Activated CD4-positive, alpha-beta T cell treated with anti-CD3 and anti-CD28 coated beads, Interleukin-2, amount 10 ng/mL, durations not matched to agents 7 days and 5 days (primary cell): Measurements from ENCODE around the gene TYW5. TPM values are rescaled to one million over a fixed set of nuclear protein-coding genes. Genes with fewer than 3 reads are reported as not detected.
"Not testable (repeated sequence)": the region's sequence is repeated elsewhere in the genome, so short reads cannot be mapped to it uniquely, and the experiment has no call there.

Source experiments
- CTCF ChIA-PET: fragments of 350-600 bp; sonication (Branson Sonifier 250); formaldehyde crosslinking; loops from one replicate; lab custom pipeline; 2021; ENCODE audit warnings: antibody characterized with exemption; lab: Charles Lee
- POLR2A ChIA-PET: fragments of 350-600 bp; sonication (Branson Sonifier 250); formaldehyde crosslinking; loops from one replicate; lab custom pipeline; 2021; ENCODE audit warnings: antibody characterized with exemption; lab: Charles Lee
- DNase-seq: peaks from one replicate; pipeline ENCODE4 v3.0.0-alpha.2; 2020
- H3K27ac Mint-ChIP-seq: one replicate; pipeline ENCODE4 v1.8.0; 2021; ENCODE audit warnings: mild to moderate bottlenecking, moderate library complexity, mixed read lengths
- H3K27me3 Mint-ChIP-seq: one replicate; pipeline ENCODE4 v1.8.0; 2021; ENCODE audit warnings: mixed read lengths
- H3K36me3 Mint-ChIP-seq: one replicate; pipeline ENCODE4 v1.8.0; 2021; ENCODE audit warnings: low read depth, mixed read lengths
- H3K4me1 Mint-ChIP-seq: one replicate; pipeline ENCODE4 v1.8.0; 2021; ENCODE audit warnings: mixed read lengths
- H3K4me3 Mint-ChIP-seq: one replicate; pipeline ENCODE4 v1.8.0; 2021; ENCODE audit warnings: mild to moderate bottlenecking, moderate library complexity, mixed read lengths
- H3K9me3 Mint-ChIP-seq: one replicate; pipeline ENCODE4 v1.8.0; 2021; ENCODE audit warnings: mixed read lengths
- total RNA-seq, 2 experiments: library from RNA; stranded (reverse); gene quantifications; one replicate each; pipeline ENCODE4 v1.2.3, GENCODE V29; 2021

The TYW5 gene
- total RNA-seq, 2 experiments from 2014 or later, result 7.9 to 8.5 TPM

GRCh38 chr2:199933466-199933865 is 21.8 kb downstream of the TYW5 start:
- CTCF ChIA-PET, result interaction anchor here (0.6 kb wide), 2 partner anchors 231 to 490 kb away, joined by 3 read pairs; no protein-coding TSS in a partner anchor
- peaks cover 6% of the 10 kb centered on the region for H3K4me1 Mint-ChIP-seq
- DNase-seq, result no peak
- peaks cover 33% of the 10 kb centered on the region for H3K36me3 Mint-ChIP-seq
- no peak overlapping the region for H3K27ac Mint-ChIP-seq
- H3K9me3 Mint-ChIP-seq, result no peaks in the 10 kb centered on the region
- H3K4me3 Mint-ChIP-seq, result no peak overlapping the region
- H3K27me3 Mint-ChIP-seq, result no peaks in the 10 kb centered on the region
- POLR2A ChIA-PET, result no interaction called here

DNA sequence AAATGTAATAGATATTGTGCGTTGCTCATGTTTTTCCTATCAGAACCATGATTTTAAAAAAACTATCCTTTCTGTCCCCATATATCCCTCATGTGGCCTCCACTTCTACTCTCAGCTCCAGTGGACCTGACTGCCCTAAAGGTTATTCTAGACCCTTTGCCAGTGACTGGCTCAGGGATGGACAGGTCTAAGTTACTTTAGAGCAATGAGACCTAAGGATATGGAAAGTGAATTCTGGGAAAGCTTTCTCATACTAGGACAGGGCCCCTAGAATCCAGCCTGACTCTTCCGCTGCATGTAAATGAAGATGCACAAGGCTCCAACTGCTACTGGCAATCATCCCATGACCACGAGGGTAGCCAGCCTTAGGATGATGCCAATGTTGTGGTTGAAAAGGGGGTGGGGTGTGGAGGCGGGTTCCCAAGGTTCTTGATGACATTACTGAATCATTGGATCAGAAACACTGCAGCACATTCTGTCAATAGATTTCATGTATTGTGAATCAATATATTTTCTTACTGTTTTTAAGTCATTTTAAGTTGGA is 22.9 kb downstream of the TYW5 start:
- Mint-ChIP-seq H3K4me1 (peaks cover 6% of the 10 kb centered on the region), H3K36me3 (peaks cover 32% of the 10 kb centered on the region), H3K4me3 (no peak overlapping the region), H3K9me3 (no peaks in the 10 kb centered on the region), H3K27ac (no peak overlapping the region), H3K27me3 (no peaks in the 10 kb centered on the region)
- no peak for DNase-seq
- CTCF ChIA-PET, result no interaction called here
- POLR2A ChIA-PET, result no interaction called here

DNA sequence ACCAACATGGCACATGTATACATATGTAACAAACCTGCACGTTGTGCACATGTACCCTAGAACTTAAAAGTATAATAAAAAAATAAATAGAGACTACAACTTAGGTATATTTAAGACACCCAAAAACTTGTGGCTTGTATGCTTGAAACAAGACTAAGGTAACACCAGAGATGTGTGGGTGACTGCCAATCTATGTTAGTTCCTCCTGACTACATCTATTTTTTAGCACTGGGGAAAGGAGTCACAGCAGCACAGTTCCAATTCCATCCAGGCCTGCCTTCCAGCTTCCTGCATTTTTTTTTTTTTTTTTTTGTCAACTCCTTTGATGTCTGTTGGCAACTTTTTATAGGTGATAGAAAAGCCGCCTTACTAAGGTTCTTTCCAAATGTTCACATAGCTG is 26.0 kb downstream of the TYW5 start:
- peaks cover 41% of the 10 kb centered on the region for H3K36me3 Mint-ChIP-seq
- H3K27me3 Mint-ChIP-seq, result no peaks in the 10 kb centered on the region
- H3K27ac Mint-ChIP-seq, result no peak overlapping the region
- CTCF ChIA-PET, result interaction anchor here (0.7 to 1.2 kb wide), 3 partner anchors 20 to 233 kb away, joined by 3 to 5 read pairs (median 4); no protein-coding TSS in a partner anchor
- peaks cover 6% of the 10 kb centered on the region for H3K4me1 Mint-ChIP-seq
- DNase-seq, result no peak
- no peaks in the 10 kb centered on the region for H3K9me3 Mint-ChIP-seq
- no peak overlapping the region for H3K4me3 Mint-ChIP-seq
- POLR2A ChIA-PET, result no interaction called here

DNA sequence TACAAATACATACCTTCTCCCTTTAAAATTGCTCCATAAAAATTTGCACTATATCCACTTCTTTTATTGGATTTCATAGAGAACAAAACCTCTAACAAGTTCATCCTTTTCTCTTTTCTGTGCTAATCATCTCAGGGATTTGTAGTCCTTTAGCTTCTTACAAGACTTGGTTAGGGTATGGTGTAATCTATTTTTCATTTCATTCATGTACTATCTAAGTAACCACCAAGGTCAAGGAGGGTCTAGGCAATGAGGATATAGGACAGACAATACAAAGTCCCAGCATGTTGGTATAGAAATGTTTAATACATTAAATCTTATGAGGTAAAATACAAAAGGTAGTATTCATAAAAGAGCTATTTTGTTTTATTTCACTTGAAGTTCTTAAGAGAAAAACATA is 26.7 kb downstream of the TYW5 start:
- POLR2A ChIA-PET, result no interaction called here

DNA sequence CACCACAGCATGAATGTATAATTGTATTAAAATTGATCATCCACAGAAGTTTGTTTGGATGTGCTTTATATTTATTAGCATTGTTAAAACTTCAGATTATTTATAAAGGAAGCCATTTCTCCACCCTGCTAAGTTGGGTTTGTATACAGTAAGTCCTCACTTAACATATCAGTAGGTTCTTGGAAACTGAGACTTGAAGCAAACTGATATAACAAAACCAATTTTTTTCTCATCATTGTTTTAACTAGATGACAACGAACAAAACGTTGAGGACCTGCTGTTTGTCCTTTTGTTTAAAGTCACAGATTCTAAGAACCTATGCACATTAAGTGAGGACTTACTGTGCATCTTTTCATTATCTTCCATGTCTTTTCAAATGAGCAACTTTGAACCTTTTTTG is 27.1 kb downstream of the TYW5 start:
- H3K9me3 Mint-ChIP-seq, result no peaks in the 10 kb centered on the region
- CTCF ChIA-PET, result interaction anchor here (1.2 kb wide), 1 partner anchor 19 kb away, joined by 3 read pairs; no protein-coding TSS in a partner anchor
- no peaks in the 10 kb centered on the region for H3K27me3 Mint-ChIP-seq
- POLR2A ChIA-PET, result no interaction called here
- DNase-seq, result no peak
- no peak overlapping the region for H3K27ac Mint-ChIP-seq
- no peak overlapping the region for H3K4me3 Mint-ChIP-seq
- peaks cover 40% of the 10 kb centered on the region for H3K36me3 Mint-ChIP-seq
- peaks cover 6% of the 10 kb centered on the region for H3K4me1 Mint-ChIP-seq

More for the DNA sequence above, 26.7 kb downstream of the TYW5 start:
- H3K27ac Mint-ChIP-seq, result peak overlapping the region; percentile 31
- CTCF ChIA-PET, result interaction anchor here (1.2 kb wide), 1 partner anchor 19 kb away, joined by 3 read pairs; no protein-coding TSS in a partner anchor
- peaks cover 40% of the 10 kb centered on the region for H3K36me3 Mint-ChIP-seq
- no peak overlapping the region for H3K4me3 Mint-ChIP-seq
- DNase-seq, result no peak
- peaks cover 8% of the 10 kb centered on the region for H3K4me1 Mint-ChIP-seq
- H3K27me3 Mint-ChIP-seq, result no peaks in the 10 kb centered on the region
- no peaks in the 10 kb centered on the region for H3K9me3 Mint-ChIP-seq

GRCh38 chr2:199926806-199927205 is 28.5 kb downstream of the TYW5 start:
- CTCF ChIA-PET, result interaction anchor here (0.6 kb wide), 1 partner anchor 54 kb away, joined by 4 read pairs; no protein-coding TSS in a partner anchor
- Mint-ChIP-seq H3K4me1 (peaks cover 7% of the 10 kb centered on the region), H3K4me3 (no peak overlapping the region), H3K27ac (no peak overlapping the region), H3K9me3 (no peaks in the 10 kb centered on the region), H3K27me3 (no peaks in the 10 kb centered on the region), H3K36me3 (peaks cover 41% of the 10 kb centered on the region)
- POLR2A ChIA-PET, result no interaction called here
- no peak for DNase-seq

DNA sequence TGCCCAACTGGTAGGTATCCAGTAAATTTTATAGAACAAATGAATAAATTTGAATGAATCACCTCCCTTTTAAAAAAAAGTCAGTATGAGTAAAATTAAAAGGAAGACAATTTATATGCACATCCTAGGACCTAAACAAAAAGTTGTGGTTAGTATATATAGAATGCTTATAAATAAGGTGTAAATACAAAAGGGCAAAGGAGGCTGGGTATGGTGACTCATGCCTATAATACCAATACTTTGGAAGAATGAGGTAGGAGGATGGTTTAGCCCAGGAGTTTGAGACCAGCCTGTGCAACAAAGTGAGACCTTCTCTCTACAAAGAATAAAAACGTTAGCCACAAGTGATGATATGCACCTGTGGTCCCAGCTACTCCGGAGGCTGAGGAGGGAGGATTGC is 31.4 kb downstream of the TYW5 start:
- CTCF ChIA-PET, result no interaction called here
- DNase-seq, result no peak
- H3K4me1 Mint-ChIP-seq, result peaks cover 8% of the 10 kb centered on the region
- H3K9me3 Mint-ChIP-seq, result no peaks in the 10 kb centered on the region
- no peaks in the 10 kb centered on the region for H3K27me3 Mint-ChIP-seq
- peaks cover 44% of the 10 kb centered on the region for H3K36me3 Mint-ChIP-seq
- POLR2A ChIA-PET, result no interaction called here
- H3K4me3 Mint-ChIP-seq, result no peak overlapping the region
- H3K27ac Mint-ChIP-seq, result no peak overlapping the region

DNA sequence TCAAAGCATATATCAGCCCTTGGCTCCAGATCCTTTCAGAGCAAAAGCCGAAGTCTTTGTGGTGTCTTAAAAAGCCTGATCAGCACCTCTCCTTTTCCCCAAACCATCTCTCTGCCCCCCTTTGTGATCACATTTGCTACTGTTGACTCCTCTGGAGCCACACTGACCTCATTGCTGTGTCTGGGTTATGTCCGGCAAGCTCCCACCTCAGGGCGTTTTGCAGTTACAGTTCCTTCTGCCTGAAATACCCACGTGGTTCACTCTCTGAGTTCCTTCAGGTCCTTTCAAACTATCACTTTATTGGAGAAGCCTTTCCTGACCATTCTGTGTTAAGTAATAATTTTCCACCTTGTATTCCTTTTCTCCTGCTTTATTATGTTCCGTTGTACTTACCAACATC is 32.4 kb downstream of the TYW5 start:
- peaks cover 6% of the 10 kb centered on the region for H3K4me1 Mint-ChIP-seq
- H3K27me3 Mint-ChIP-seq, result no peaks in the 10 kb centered on the region
- peaks cover 44% of the 10 kb centered on the region for H3K36me3 Mint-ChIP-seq
- H3K27ac Mint-ChIP-seq, result no peak overlapping the region
- no peaks in the 10 kb centered on the region for H3K9me3 Mint-ChIP-seq
- DNase-seq, result no peak
- no peak overlapping the region for H3K4me3 Mint-ChIP-seq
- POLR2A ChIA-PET, result no interaction called here
- CTCF ChIA-PET, result no interaction called here

- CTCF ChIA-PET, result no interaction called here
- no peak for DNase-seq
- POLR2A ChIA-PET, result no interaction called here
- no peak overlapping the region for H3K27ac Mint-ChIP-seq
- no peaks in the 10 kb centered on the region for H3K27me3 Mint-ChIP-seq
- H3K4me1 Mint-ChIP-seq, result peaks cover 19% of the 10 kb centered on the region
- peaks cover 17% of the 10 kb centered on the region for H3K9me3 Mint-ChIP-seq
- H3K4me3 Mint-ChIP-seq, result no peak overlapping the region
- peaks cover 62% of the 10 kb centered on the region for H3K36me3 Mint-ChIP-seq
Observed at GRCh38 chr2:199916980-199917379, 38.3 kb downstream of the TYW5 start.

DNA sequence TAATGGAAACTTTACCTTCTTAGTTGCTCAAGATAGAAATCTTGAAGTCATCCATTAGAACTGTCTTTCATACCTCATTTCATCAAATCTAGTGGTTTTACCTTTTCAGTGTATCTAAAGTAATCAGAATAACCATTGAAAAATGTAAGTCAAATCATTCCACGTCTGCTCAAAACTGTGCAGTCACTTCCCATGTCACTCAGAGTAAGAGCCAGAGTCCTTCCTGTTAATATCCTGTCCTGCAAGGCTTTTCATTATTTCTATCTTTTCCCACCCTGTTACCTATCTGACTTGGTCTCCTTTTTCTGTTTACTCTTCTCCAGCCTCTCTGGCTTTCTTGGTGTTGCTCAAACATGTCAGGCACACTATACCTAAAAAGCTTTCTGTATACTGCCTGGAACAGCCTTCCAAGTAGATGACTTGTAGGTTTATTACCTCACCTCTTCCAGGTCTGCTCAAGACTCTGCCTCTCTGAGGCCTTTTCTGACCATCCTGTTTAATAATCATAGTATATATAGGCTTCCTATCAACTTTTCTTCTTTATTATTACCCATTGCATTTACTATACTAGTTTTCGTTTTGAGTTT is 40.8 kb downstream of the TYW5 start:
- no peaks in the 10 kb centered on the region for H3K27me3 Mint-ChIP-seq
- no peak overlapping the region for H3K27ac Mint-ChIP-seq
- ChIA-PET CTCF (no interaction called here), POLR2A (no interaction called here)
- H3K4me1 Mint-ChIP-seq, result peaks cover 28% of the 10 kb centered on the region
- no peak overlapping the region for H3K4me3 Mint-ChIP-seq
- peaks cover 17% of the 10 kb centered on the region for H3K9me3 Mint-ChIP-seq
- no peak for DNase-seq
- H3K36me3 Mint-ChIP-seq, result peaks cover 53% of the 10 kb centered on the region

DNA sequence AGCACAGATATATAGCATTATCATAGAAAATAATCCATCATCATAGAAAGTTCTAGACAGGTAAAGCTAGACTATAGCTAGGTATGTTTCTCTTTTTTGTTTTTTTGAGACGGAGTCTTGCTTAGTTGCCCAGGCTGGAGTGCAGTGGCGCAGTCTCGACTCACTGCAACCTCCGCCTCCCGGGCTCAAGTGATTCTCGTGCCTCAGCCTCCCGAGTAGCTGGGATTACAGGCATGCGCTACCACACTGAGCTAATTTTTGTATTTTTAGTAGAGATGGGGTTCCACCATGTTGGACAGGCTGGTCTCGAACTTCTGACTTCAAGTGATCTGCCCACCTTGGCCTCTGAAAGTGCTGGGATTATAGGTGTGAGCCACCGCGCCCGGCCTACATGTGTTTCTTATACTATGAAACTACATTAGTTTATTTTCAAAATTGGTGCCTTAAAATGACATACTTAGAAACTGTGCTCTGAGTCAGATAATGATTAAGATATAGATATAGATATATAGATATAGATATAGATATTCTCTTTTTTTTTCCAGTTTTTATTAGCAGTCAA is 42.7 kb downstream of the TYW5 start:
- peaks cover 28% of the 10 kb centered on the region for H3K4me1 Mint-ChIP-seq
- peak overlapping the region; percentile 92 for H3K4me3 Mint-ChIP-seq
- DNase-seq, POLR2A ChIA-PET, CTCF ChIA-PET, H3K27me3 Mint-ChIP-seq: not testable (repeated sequence)
- peaks cover 40% of the 10 kb centered on the region for H3K36me3 Mint-ChIP-seq
- H3K27ac Mint-ChIP-seq, result peak overlapping the region; percentile 73
- H3K9me3 Mint-ChIP-seq, result peaks cover 16% of the 10 kb centered on the region

GRCh38 chr2:199911877-199912161 is 43.5 kb downstream of the TYW5 start:
- DNase-seq, result no peak
- ChIA-PET POLR2A (no interaction called here), CTCF (no interaction called here)
- H3K9me3 Mint-ChIP-seq, result peaks cover 8% of the 10 kb centered on the region
- peaks cover 32% of the 10 kb centered on the region for H3K36me3 Mint-ChIP-seq
- peak overlapping the region; percentile 92 for H3K27ac Mint-ChIP-seq
- peak overlapping the region; percentile 92 for H3K4me3 Mint-ChIP-seq
- H3K27me3 Mint-ChIP-seq, result no peaks in the 10 kb centered on the region
- peaks cover 28% of the 10 kb centered on the region for H3K4me1 Mint-ChIP-seq

- peaks cover 4% of the 10 kb centered on the region for H3K9me3 Mint-ChIP-seq
- H3K4me3 Mint-ChIP-seq, result peak within 1 kb of the TSS; percentile 92
- H3K27ac Mint-ChIP-seq, result peak within 1 kb of the TSS; percentile 92
- H3K27me3 Mint-ChIP-seq, result no peaks in the 10 kb centered on the region
- ChIA-PET CTCF (interaction anchor here (1.2 to 1.4 kb wide), 2 partner anchors 9 to 15 kb away, joined by 3 read pairs; no protein-coding TSS in a partner anchor), POLR2A (interaction anchor here (0.5 kb wide), 1 partner anchor 468 kb away, joined by 3 read pairs; no protein-coding TSS in a partner anchor)
- peaks cover 27% of the 10 kb centered on the region for H3K4me1 Mint-ChIP-seq
- peaks cover 26% of the 10 kb centered on the region for H3K36me3 Mint-ChIP-seq
- DNase-seq, result peak; percentile 93
Observed at GRCh38 chr2:199911052-199911876, 44.0 kb downstream of the TYW5 start, which contains the start of gene C2orf69. C2orf69 (plus strand) TSS chr2:199911293; CDS start chr2:199911439, 146 bp downstream.
